Hypothalamus (tissue), 51 donors: ENCODE results near the gene RAB42.
"Not testable (repeated sequence)": the region's sequence is repeated elsewhere in the genome, so short reads cannot be mapped to it uniquely, and the experiment has no call there.

ENCODE experiments used
- DNase-seq, 51 donors: peaks; one replicate each; lab custom pipeline; 2025; lab: John Stamatoyannopoulos, UW

Gene RAB42, protein sequence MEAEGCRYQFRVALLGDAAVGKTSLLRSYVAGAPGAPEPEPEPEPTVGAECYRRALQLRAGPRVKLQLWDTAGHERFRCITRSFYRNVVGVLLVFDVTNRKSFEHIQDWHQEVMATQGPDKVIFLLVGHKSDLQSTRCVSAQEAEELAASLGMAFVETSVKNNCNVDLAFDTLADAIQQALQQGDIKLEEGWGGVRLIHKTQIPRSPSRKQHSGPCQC

DNA sequence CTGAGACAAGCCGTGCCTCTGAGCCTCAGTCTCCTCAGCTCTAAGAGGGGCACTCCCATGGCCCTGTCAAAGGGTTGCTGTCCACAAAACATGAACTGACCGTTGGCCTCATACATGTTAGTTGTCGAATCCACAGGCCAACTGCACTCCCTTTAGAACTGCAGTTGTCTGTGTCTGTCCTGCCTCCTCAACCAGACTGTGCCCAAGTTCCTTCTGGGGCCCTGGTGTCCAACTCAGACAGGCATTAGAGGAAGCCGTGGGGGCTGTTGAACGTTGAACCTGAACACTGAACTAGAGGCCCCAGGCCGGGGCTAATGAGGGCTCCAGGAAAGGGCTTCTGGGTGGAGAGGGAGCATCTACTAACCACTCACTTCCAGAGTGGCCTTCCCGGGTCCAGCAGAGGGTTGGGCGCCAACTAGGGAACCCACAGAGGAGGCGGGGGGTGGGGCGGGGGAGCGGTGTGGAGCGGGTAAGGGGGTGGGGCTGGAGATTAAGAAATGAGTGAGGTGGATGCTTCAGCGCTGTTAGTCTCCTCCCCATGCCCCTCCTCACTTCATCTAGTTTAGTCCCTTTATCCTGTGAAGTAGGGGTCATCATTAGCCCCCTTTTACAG, at the start of gene RAB42:
TSS of gene RAB42 (plus strand) at position 558 of the 613 bp plus-strand sequence. CDS start 247 bp downstream, outside the sequence.
- DNase-seq, result no peak

DNA sequence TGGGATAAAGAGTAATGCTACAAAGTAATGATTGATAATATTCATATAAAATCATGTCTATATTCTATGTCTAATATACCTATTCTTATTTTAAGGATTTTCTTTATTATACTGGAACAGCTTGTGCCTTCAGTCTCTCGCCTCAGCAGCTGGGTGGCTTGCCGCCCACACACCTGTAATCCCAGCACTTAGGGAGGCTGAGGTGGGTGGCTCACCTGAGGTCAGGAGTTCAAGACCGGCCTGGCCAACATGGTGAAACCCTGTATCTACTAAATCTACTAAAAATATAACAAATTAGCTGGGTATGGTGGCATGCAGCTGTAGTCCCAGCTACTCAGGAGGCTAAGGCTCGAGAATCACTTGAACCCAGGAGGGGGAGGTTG, 46.8 kb upstream of the RAB42 start:
- DNase-seq, result no peak

DNA sequence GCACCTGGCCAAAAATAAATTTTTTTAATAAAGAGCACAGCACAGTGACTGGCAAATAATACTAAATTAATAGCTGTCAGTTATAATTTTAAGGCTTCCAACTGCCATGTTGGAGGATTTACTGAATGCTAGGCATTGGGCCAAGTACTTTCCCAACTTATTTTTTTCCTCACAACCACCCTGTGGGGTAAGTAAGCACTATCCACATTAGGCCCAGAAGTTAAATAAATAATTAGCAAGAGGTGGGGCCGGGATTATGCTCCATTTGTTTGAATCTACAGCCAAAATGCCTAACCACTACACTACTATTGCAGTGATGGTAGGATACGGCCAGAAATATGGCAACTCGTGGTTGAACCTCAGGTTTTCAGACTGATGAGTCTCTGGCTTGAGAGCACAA, 43.7 kb upstream of the RAB42 start:
- no peak for DNase-seq

DNA sequence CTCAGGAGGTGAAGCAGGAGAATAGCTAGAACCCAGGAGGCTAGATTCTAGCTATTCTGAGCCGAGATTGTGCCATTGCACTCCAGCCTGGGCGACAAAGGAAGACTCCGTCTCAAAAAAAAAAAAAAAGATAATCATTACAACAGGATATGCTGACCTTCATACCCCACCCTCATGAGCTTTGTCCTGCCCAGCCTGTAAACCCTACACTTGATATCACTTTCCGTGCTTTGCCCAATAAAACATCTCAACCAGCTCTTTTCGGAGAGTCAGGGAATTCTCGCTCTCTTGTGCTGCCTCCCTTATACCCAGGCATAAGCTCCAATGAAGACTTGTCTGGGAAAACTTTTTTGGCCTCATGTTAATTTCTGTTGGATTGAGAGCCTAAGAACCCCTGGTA, 40.7 kb upstream of the RAB42 start:
- DNase-seq, result no peak

DNA sequence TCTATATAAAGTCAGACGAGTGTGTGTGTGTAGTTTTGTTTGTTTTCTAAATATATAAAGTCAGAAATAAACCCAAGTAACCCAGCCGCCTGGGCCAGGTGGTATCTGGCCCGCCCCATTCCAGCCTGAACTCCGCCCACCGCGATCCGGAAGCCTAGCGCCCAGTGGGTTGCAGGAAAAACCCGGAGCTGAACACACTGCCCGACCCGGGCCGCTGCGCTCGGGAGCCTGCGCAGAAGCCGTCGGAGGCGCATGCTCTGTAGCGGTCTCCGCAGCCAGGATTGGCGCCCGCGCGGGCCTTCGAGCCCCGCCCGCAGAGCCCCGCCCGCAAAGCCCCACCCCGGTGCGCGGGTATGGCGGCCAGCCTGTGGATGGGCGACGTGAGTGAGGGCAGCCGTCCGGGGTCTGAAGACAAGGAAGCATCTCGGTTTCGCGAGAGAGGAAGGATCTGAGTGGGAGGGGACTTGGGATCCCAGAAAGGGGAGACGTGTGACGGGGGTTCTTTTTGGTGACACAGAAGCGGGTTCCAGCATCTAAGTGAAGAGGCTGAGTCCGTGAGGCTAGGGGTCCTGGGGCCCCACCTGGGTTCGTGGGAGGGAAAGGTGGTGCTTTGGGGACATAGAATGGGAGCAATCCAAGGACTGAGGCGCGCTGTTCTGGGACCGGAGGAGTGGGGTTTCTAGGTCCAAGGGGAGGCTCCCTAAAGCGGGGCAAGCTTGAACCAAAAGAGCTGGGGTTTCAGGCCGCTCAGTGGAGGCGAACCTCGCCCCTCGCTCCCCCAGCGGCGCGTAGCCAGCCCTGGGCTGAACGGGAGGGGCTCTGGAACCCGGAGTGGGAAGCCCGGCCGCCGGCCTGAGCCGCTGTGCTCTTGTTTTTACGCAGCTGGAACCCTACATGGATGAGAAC, 39.1 kb upstream of the RAB42 start, which contains the start of gene TRNAU1AP:
TSS of gene TRNAU1AP (plus strand) at position 328 of the 906 bp plus-strand sequence. CDS start at position 354, 26 bp downstream.
- peak; percentile 66 to 97 (median 91) for DNase-seq

DNA sequence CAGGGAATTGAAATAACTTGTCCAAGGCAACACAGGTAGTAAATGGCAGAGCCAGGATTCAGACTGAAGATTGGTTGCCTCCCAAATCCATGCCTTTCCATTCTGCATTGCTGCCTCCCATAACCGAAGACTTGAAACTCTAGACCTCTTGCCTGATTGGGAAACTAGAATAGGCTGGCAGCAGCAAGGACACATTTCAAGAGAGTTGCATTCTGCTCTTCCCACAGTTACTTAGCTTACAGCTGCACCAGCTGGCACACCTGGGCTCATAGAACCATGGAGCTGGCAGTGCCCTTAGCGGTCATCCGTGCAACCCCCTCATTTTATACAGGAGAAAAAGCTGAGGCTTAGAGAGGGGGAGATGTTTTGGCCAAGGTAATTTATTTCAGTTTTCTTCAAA, 31.2 kb upstream of the RAB42 start:
- DNase-seq, result no peak

DNA sequence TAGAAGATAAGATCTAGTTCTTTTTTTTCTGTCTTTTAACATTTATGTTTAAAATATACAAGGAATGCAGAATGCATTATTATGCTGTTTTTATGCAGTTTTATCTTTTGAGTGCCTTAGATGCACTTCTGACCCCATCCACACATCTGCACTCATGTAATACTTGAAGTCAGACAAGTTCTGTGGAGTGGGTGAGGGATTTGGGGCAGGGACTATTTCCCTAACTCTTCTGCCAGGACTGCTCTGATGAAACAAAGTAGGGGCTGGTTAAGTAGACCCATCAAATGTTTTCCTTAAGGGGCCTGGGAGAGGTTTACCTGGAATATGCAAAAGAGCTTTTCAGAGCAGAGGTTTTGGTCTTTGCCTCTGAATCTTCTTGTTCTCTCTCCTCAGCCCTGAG, 27.8 kb upstream of the RAB42 start:
- no peak for DNase-seq

DNA sequence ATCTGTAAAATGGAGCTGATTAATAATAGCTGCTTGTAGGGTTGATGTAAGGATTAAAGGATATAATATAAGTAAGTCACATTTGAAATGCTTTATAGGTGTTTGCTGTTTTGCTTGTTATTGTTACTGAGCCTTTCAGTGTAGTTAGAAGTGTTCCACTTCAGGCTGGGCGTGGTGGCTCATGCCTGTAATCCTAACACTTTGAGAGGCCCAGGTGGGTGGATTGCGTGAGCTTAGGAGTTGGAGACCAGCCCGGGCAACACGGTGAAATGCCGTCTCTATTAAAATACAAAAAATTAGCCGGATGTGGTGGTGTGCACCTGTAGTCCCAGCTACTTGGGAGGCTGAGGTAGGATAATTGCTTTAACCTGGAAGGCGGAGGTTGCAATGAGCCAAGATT, 27.0 kb upstream of the RAB42 start:
- DNase-seq, result no peak

DNA sequence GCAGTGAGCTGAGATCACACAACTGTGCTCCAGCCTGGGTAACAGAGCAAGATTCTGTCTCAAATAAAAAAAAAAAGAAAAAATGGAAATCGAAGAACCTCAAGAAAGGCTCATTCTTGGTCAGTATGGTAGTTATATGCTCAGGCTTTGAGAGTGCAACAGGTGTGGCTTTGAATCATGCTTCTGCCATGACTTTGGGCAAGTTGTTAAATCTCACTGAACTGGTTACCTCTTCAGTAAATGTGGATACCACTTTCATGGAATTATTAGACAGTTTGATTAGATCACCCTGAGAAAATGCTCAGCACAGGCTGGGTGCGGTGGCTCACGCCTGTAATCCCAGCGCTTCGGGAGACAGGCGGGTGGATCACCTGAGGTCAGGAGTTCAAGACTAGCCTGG, 26.3 kb upstream of the RAB42 start:
- DNase-seq, result no peak

DNA sequence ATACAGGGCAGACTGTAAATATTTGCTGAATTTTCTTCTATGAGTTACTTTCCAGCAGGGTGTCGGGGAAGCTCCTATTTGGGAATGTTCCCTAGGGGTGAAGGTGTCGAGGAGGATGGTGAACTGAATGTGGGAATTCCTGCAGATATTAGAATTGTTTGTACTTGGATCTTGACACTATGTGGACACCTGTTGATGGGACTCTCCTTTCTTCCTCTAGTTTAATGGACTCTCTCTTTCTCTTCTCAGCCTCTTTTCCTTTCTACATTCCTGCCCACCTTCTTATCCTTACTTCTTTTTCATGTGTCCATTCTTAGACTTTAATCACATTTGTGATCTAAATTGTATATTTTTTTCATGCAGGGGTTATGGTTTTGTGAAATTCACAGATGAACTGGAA, 25.1 kb upstream of the RAB42 start:
- no peak for DNase-seq

DNA sequence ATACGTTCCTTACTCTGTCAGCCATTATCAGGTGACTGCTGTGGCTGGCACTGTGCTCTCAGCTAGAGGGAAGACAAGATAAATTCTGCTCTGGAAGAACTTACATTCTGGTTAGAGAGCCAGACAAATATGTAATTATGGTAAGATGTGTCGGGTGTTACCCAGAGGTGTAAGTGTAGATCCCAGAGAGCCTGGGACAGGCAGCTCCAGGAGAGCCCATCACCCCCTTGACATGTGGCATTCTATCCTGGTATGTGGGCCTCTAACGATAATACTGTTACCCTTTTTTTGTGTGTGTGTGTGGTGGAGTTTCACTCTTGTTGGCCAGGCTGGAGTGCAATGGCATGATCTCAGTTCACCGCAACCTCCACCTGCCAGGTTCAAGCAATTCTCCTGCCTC, 20.2 kb upstream of the RAB42 start:
- DNase-seq, result no peak

DNA sequence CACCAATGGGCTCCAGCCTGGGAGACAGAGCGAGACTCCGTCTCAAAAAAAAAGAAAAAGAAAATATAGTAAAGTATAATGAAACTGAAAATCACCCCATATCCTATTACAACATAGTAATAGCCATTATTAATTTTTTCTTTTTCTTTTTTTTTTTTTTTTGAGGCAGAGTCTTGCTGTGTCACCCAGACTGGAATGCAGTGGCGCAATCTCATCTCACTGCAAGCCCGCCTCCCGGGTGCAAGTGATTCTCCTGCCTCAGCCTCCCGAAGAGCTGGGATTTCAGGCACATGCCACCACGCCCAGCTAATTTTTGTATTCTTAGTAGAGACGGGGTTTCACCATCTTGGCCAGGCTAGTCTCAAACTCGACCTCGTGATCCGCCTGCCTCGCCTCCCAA, 19.2 kb upstream of the RAB42 start:
- DNase-seq, result not testable (repeated sequence)

DNA sequence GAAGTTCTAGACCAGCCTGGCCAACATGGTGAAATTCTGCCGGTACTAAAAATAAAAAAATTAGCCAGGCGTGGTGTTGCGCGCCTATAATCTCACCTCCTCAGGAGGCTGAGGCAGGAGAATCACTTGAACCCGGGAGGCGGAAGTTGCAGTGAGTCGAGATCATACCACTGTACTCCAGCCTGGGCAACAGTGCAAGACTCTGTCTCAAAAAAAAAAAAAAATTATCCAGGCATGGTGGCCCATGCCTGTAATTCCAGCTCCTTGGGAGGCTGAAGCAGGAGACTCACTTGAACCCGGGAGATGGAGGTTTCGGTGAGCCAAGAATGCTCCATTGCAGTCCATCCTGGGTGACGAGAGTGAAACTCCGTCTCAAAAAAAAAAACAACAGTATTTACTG, 18.5 kb upstream of the RAB42 start:
- DNase-seq, result no peak

DNA sequence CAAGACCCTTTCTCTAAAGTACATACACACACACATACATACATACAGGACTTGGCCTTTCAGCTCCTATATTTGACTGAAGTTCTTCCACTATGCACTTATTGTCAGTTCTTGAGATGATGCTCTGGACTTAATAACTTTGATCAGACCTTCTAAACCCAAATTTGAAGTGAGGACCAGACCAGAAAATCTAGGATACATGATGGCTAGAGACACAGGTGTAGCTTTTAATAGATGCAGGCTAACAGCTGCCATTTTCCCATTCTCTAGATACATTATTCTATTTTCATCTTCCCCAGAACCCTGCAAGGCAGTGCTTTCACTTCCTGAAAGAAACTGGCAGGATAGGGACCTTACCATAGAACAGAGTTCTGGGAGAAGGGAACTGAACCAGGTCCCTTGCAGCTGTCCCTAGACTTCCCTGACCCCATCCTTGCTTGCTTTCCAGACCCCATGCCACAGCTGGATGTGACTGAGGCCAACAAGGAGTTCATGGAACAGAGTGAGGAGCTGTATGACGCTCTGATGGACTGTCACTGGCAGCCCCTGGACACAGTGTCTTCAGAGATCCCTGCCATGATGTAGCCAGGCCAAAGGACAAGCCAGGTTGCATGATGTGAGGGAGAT, 14.9 kb upstream of the RAB42 start:
- DNase-seq, result no peak

DNA sequence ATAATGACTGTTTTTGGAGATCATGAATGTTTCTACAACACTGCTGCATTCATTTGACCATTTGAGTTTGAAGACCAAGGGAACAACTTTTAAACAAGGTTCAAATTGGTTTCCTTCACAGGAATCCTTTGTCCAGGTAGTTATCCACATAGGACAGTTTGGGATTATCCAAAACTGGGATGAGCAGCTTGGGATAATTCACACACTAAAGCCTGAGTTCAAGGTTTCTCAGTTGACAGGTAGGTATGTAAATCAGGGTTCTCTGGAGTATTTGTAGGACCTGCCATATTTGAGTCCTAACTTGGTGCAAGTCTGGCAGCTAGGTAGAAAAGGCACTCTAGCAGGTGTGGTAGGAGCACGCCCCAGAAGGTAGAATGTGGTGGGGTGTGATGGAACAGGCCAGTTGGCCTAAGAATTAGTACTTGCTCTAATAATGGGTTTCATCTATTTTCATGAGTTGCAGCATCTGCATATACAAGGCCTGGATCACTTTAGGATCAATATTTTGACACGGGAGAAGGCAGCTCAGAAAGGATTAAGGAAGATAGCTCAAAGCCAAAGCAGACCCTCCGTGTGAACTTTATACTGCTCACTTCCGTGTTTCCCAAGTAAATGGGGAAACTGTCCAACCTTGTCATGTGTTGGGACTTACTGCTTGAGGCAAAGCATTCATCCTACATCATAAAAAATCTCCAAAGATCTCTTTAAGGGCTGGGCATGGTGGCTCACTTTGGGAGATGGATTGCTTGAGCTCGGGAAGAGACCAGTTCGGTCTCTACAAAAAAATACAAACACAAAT, 14.1 kb upstream of the RAB42 start:
- no peak for DNase-seq

DNA sequence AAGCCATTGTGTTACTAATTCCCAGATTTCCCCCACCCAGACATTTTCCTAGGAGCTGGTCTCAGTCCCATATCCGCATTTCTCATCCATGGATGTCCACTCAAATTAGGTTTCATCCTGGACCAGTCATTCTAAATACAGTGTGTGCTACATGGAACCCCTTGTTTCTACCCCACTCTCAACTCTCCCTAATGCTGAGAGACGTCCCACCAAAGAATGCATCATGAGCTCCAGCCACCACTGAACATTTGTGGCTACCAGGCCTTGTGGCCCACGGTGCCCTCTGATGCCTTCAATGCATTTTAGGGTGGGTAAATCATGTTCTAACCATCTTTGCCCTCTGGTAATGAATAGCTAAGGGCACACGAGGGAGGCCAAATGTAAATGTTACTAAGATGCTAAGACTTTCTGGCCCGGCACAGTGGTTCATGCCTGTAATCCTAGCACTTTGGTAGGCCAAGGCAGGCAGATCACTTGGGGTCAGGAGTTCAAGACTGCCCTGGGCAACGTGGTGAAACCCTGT, 13.3 kb upstream of the RAB42 start:
- no peak for DNase-seq

DNA sequence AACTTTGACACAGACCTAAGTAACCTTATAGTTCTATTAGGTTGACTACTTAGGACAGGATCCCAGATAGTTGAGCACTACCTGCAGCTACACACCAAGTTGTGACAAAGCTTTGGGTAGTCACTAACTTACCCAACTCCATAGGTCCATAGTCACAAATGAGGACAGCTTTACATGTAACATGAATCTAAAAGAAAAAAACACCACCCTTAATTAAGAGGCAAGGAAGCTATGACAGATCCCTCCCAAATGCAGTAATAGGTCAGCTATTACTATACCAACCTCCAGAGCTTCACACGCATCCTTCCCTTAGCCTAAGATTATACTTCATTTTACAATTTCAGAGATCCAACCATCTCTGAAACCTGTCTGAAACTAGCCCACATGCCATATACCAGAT, 12.7 kb upstream of the RAB42 start:
- no peak for DNase-seq

DNA sequence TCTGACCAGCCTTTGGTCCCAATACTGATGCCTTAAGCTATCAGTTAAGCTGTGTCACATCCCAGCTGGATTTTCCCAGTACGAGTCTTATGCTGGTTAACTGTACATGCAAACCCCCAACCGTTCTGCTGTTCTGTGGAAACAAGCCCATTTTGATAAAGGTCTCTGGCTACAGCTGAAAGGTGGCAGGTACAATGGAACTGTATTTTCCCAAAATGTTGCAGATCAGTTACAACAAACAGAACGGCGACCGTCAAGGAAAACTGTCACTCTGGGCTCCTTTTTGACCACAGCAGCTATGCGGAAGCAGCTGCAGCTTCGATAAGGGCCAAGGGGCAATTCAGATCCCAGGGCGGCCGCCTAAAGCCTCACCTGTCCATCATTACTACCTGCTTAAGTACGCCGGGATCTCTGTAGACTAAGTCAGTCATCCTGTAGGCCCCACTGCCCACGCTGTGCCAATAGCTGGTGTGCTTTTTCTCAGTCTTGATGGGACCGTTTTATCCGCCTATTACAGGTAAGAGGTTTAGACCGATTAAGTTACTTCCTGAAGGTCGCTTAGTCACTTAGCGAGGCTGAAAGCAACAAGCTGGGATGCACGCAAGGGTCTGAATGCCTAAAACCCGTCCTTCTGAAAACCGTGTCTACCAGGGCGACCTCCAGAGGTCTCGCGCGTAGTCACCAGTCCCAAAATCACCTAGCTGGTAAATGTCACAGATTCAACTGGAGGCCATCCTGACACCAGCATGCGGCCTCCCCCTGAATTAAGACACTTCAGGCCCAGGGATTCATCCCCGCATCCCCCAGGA, 11.1 kb upstream of the RAB42 start:
- DNase-seq, result peak in 13 of 51 donors; percentile 13 to 84 (median 44)
